Measurements from ENCODE around the gene SATB1.

SATB1 gene

DNA sequence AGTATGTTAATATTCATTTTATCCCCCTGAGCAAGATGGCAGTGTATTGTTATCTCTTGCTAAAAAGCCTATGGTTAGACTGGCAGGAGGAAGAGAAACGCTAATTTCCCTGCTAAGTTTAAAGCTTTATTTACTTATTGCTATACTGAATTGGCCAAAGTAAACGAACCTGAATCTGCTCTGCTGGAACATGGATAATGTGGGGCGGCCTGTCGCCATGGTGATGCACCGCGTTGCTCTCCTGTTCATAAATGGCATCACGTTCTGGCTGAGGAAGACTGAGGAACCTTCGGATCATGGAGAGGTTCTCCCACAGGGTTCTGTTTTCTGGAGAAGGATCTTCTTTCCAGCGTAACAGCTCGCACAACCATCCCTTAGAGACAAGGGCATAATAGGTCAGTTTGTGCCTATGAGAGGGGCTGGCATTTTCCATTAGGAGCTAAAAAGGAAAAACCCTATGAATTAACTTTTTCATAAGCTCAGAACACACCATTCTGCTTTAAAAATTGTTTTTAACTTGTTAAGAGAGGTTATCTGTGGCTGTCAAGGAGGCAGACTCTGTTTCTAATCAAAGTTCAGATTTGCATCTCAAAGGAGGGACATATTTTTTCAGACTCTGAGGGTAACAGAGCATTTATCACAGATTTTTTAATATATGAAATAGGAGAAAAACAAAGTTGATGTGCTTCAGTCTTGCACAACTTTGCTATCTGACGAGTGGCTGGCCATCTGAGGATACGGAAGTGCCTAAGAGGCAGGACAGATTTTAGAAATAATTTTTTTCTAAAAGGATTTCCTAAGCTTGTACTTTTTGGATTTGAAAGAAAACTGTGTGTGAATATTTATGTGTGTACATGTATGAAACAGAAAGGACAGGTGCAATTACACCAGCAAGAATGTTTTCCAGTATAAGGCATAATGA is 73.1 kb downstream of the SATB1 start:
- Histone ChIP-seq H2AFZ (ENCODE audit: low read depth) (no peak overlapping the region), H3K4me3 (IDR thresholded peaks at IDR 0.05; ENCODE audit: insufficient read depth, low read depth, low read length) (no peak overlapping the region), H3K27me3 (ENCODE audit: insufficient read depth, low read depth) (no peaks in the 10 kb centered on the region), H3K4me2 (no peak overlapping the region), H3K79me2 (ENCODE audit: insufficient read depth, low read depth) (no peaks in the 10 kb centered on the region), H3K9ac (no peak overlapping the region), H3K4me1 (ENCODE audit: low read depth, poor library complexity, severe bottlenecking) (no peaks in the 10 kb centered on the region), H3K27ac (no peak overlapping the region), H3K36me3 (ENCODE audit: insufficient read depth) (no peaks in the 10 kb centered on the region), H4K20me1 (ENCODE audit: insufficient read depth) (no peaks in the 10 kb centered on the region)
- TF ChIP-seq, protein P1, sequence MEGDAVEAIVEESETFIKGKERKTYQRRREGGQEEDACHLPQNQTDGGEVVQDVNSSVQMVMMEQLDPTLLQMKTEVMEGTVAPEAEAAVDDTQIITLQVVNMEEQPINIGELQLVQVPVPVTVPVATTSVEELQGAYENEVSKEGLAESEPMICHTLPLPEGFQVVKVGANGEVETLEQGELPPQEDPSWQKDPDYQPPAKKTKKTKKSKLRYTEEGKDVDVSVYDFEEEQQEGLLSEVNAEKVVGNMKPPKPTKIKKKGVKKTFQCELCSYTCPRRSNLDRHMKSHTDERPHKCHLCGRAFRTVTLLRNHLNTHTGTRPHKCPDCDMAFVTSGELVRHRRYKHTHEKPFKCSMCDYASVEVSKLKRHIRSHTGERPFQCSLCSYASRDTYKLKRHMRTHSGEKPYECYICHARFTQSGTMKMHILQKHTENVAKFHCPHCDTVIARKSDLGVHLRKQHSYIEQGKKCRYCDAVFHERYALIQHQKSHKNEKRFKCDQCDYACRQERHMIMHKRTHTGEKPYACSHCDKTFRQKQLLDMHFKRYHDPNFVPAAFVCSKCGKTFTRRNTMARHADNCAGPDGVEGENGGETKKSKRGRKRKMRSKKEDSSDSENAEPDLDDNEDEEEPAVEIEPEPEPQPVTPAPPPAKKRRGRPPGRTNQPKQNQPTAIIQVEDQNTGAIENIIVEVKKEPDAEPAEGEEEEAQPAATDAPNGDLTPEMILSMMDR (conservative IDR thresholded peaks at IDR 0.05; ENCODE audit: low read depth, low read length), result no peak

DNA sequence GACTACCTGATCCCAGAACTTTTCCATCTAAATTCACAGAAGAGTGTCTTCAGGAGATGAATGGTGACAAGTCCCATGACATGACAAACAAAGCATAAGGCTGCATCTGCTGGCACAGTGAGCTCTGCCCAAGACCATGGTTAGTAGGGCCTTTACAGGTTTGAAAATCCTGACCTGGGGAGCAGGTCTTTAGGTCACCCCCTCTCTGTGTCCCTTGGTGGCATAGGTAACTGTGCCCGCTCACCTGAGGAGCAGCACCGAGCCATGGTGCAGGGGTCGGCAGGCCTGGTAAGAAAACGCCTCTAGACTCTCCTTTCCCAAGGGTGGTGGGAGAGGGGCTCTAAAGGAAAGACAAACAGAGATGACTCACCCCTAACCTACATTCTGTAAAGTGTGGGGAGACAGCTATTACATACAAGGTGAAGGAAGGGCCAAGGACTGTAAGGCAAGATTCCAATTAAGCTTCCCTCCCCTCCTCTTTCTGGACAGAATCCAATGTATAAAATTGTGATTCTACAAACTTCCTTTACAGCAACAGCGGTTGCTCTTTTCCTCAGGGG is 74.0 kb downstream of the SATB1 start:
- Histone ChIP-seq H3K27me3 (ENCODE audit: insufficient read depth, low read depth) (no peaks in the 10 kb centered on the region), H3K4me1 (ENCODE audit: low read depth, poor library complexity, severe bottlenecking) (no peaks in the 10 kb centered on the region), H3K4me3 (IDR thresholded peaks at IDR 0.05; ENCODE audit: insufficient read depth, low read depth, low read length) (no peak overlapping the region), H4K20me1 (ENCODE audit: insufficient read depth) (no peaks in the 10 kb centered on the region), H2AFZ (ENCODE audit: low read depth) (no peak overlapping the region), H3K9ac (no peak overlapping the region), H3K27ac (no peak overlapping the region), H3K79me2 (ENCODE audit: insufficient read depth, low read depth) (no peaks in the 10 kb centered on the region), H3K4me2 (no peak overlapping the region), H3K36me3 (ENCODE audit: insufficient read depth) (no peaks in the 10 kb centered on the region)
- TF ChIP-seq, protein P1 (conservative IDR thresholded peaks at IDR 0.05; ENCODE audit: low read depth, low read length), result no peak

DNA sequence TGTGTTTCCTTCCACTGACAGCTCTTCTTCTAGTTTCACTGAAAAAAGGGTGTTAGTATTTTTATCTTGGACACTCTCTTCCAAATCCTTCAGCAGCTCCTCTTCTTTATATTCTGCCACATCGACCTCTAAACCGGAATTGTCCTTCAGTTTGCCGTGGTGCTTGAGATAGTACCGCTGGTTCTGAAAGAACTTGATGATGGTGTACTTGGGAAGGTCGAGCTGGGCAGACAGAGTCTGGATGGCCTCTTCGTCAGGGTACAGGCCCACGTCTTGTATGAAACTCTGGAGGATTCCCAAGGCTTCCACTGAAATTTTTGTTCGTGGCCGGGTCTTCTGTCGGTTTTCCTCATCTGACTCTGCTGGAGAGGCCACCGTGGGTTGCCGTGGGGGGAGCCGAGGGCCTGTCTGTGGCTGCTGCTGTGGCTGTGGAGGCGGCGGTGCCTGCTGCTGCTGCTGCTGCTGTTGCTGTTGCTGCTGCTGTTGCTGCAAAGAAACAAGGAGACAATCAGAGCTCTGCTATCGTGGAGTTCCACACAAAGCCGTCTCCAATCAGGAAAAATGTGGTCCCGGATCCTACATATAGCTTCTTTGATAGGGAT is 75.8 kb downstream of the SATB1 start:
- no peaks in the 10 kb centered on the region for H4K20me1 ChIP-seq (ENCODE audit: insufficient read depth)
- no peaks in the 10 kb centered on the region for H3K36me3 ChIP-seq (ENCODE audit: insufficient read depth)
- no peak overlapping the region for H2AFZ ChIP-seq (ENCODE audit: low read depth)
- H3K4me3 ChIP-seq (IDR thresholded peaks at IDR 0.05; ENCODE audit: insufficient read depth, low read depth, low read length), result no peak overlapping the region
- no peaks in the 10 kb centered on the region for H3K4me1 ChIP-seq (ENCODE audit: low read depth, poor library complexity, severe bottlenecking)
- H3K27me3 ChIP-seq (ENCODE audit: insufficient read depth, low read depth), result no peaks in the 10 kb centered on the region
- H3K9ac ChIP-seq, result no peak overlapping the region
- no peak overlapping the region for H3K4me2 ChIP-seq
- H3K79me2 ChIP-seq (ENCODE audit: insufficient read depth, low read depth), result no peaks in the 10 kb centered on the region
- TF ChIP-seq, protein P1 (conservative IDR thresholded peaks at IDR 0.05; ENCODE audit: low read depth, low read length), result no peak
- no peak overlapping the region for H3K27ac ChIP-seq

DNA sequence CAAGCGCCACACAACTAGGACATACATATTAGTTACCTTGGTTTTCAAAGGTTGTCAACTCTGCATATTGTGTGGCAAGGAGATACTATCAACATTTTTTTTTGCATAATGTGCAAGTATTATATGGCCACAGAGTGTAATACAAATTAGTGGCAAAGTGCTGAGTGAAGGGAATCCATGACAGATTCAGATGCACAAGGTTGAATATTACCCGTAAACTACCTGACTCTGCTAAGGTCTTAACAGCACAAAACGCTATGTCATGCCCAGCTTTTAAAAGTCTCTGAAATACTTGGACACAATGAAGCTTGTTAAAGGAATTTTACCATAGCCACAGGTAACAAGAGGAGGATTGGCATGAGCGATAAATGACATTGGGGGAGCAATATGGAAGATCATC is 79.0 kb downstream of the SATB1 start:
- Histone ChIP-seq H3K9ac (no peak overlapping the region), H3K79me2 (ENCODE audit: insufficient read depth, low read depth) (no peaks in the 10 kb centered on the region), H3K36me3 (ENCODE audit: insufficient read depth) (no peaks in the 10 kb centered on the region), H4K20me1 (ENCODE audit: insufficient read depth) (no peaks in the 10 kb centered on the region), H3K27ac (no peak overlapping the region), H3K4me1 (ENCODE audit: low read depth, poor library complexity, severe bottlenecking) (no peaks in the 10 kb centered on the region), H2AFZ (ENCODE audit: low read depth) (no peak overlapping the region), H3K27me3 (ENCODE audit: insufficient read depth, low read depth) (no peaks in the 10 kb centered on the region), H3K4me3 (IDR thresholded peaks at IDR 0.05; ENCODE audit: insufficient read depth, low read depth, low read length) (no peak overlapping the region), H3K4me2 (no peak overlapping the region)
- TF ChIP-seq, protein P1 (conservative IDR thresholded peaks at IDR 0.05; ENCODE audit: low read depth, low read length), result no peak

Data from KMS-11 (cell line).